Aorta (tissue), 5 donors: ENCODE data around the gene TMEM176B. TPM values are rescaled to one million over a fixed set of nuclear protein-coding genes. Genes with fewer than 3 reads are reported as not detected.

ENCODE experiments used
- ATAC-seq: fragments of 200-7000 bp; cut with Tn5 transposase; one replicate; pipeline ENCODE4 v1.9.1; 2022; ENCODE audit warnings: moderate library complexity; ENCODE audit not compliant: low FRiP score
- DNase-seq, 2 donors: peaks; one replicate each; pipeline ENCODE4 v3.0.0-alpha.2; 2020
- H3K27ac ChIP-seq, 2 donors: one replicate each; pipeline ENCODE4 v1.5.1; 2013; ENCODE audit warnings: low read length in 2 of 2, mild to moderate bottlenecking in 2 of 2, moderate library complexity in 2 of 2, control low read depth in 1 of 2, inconsistent platforms in 1 of 2, low read depth in 1 of 2
- H3K27me3 ChIP-seq, 2 donors: one replicate each; pipeline ENCODE4 v1.6.1; 2013; ENCODE audit warnings: control low read depth in 1 of 2, low read length in 1 of 2, mild to moderate bottlenecking in 1 of 2, moderate library complexity in 1 of 2; ENCODE audit not compliant: insufficient read depth in 2 of 2, control insufficient read depth in 1 of 2
- H3K36me3 ChIP-seq, 2 donors: one replicate each; pipeline ENCODE4 v1.6.1; 2013; ENCODE audit warnings: control low read depth in 1 of 2, low read length in 1 of 2, mild to moderate bottlenecking in 1 of 2; ENCODE audit not compliant: insufficient read depth in 2 of 2, control insufficient read depth in 1 of 2
- H3K4me1 ChIP-seq, 2 donors: one replicate each; pipeline ENCODE4 v1.6.1; 2013; ENCODE audit warnings: low read length in 2 of 2, control low read depth in 1 of 2, mild to moderate bottlenecking in 1 of 2, moderate library complexity in 1 of 2; ENCODE audit not compliant: insufficient read depth in 2 of 2, control insufficient read depth in 1 of 2
- H3K4me3 ChIP-seq, 2 donors: one replicate each; pipeline ENCODE4 v1.5.1; 2013; ENCODE audit warnings: low read length in 2 of 2, control low read depth in 1 of 2, mild to moderate bottlenecking in 1 of 2
- H3K9me3 ChIP-seq: one replicate; pipeline ENCODE4 v1.6.1; 2013; ENCODE audit warnings: mild to moderate bottlenecking, low read length; ENCODE audit not compliant: control insufficient read depth
- WGBS, 2 donors: extraction: QIAGEN DNeasy Blood & Tissue Kit; methylation state at CpG; one replicate each; pipeline ENCODE4 v1.1.7; 2013; 5-methylcytosine and 5-hydroxymethylcytosine counted together
- intact Hi-C, 2 donors: fragments of 100-400 bp; cut with DNase I; formaldehyde crosslinking; loops; one replicate each; pipeline versions ENCODE4 v1.14.2 to v1.15.0; 2022
- polyA plus RNA-seq, 2 donors: library from polyadenylated mRNA; stranded (reverse); fragments of 200-250 nt; gene quantifications; one replicate each; pipeline ENCODE4 v1.2.3, GENCODE V29; 2013
- total RNA-seq, 2 donors: library from RNA; stranded (reverse); fragmentation: NEBNext Ultra II Directional; extraction: Animal tissue kit (Norgen Biotek cat#: 25700); gene quantifications; one replicate each; pipeline ENCODE4 v1.2.1, GENCODE V29; 2021
- donor health status: healthy with polysubstance abuse.
- donor health status: Bipolar disorder and iron deficiency.
- donor health status: DM: no; HTN: no; CAD: no.
- donor health status: DM: no; HTN: no; CAD: no.
- donor health status: DM: yes; HTN: yes; CAD: no.

TMEM176B gene
- total and polyA plus RNA-seq, 4 donors, result 6.5 to 85.5 (median 30.5) TPM

- H3K36me3 ChIP-seq, result no peaks in the 10 kb centered on the region
- H3K4me3 ChIP-seq, result no peak within 1 kb of the TSS
- ATAC-seq, result peak; percentile 43
- intact Hi-C loops, result no loop called here
- H3K9me3 ChIP-seq, result peaks cover 4% of the 10 kb centered on the region
- no peaks in the 10 kb centered on the region for H3K4me1 ChIP-seq
- no peak for DNase-seq
- 2 to 3% methylated on average over 39 to 54 of the region's 54 CpGs for WGBS, 2 donors
- H3K27me3 ChIP-seq, result peaks cover 0 to 3% of the 10 kb centered on the region in 2 donors
- no peak within 1 kb of the TSS for H3K27ac ChIP-seq
Observed at GRCh38 chr7:150800581-150801241, 547 bp upstream of the TMEM176B start, which contains the start of gene TMEM176A. TMEM176A (plus strand) TSS chr7:150800769; CDS start chr7:150801551, 782 bp downstream.

GRCh38 chr7:150799156-150799555 lies 1.0 kb downstream of the TMEM176B start:
- H3K36me3 ChIP-seq, result no peaks in the 10 kb centered on the region
- DNase-seq, result no peak
- intact Hi-C loops, result no loop called here
- no peak overlapping the region for H3K27ac ChIP-seq
- H3K4me1 ChIP-seq, result no peaks in the 10 kb centered on the region
- 81 to 84% methylated on average over 3 of the region's 3 CpGs for WGBS, 2 donors
- H3K27me3 ChIP-seq, result peaks cover 0 to 3% of the 10 kb centered on the region in 2 donors
- H3K4me3 ChIP-seq, result no peak overlapping the region
- no peaks in the 10 kb centered on the region for H3K9me3 ChIP-seq
- ATAC-seq, result no peak

GRCh38 chr7:150797661-150798060 lies 2.5 kb downstream of the TMEM176B start:
- WGBS, 2 donors, result 68 to 70% methylated on average over 4 of the region's 4 CpGs
- Histone ChIP-seq H3K27ac (no peak overlapping the region), H3K4me1 (no peaks in the 10 kb centered on the region), H3K9me3 (no peaks in the 10 kb centered on the region), H3K27me3 (peaks cover 0 to 1% of the 10 kb centered on the region in 2 donors), H3K36me3 (no peaks in the 10 kb centered on the region), H3K4me3 (no peak overlapping the region)
- DNase-seq (no peak), ATAC-seq (no peak)
- intact Hi-C loops, result no loop called here

- Histone ChIP-seq H3K27me3 (no peaks in the 10 kb centered on the region), H3K4me3 (no peak overlapping the region), H3K9me3 (no peaks in the 10 kb centered on the region), H3K27ac (no peak overlapping the region), H3K4me1 (no peaks in the 10 kb centered on the region), H3K36me3 (no peaks in the 10 kb centered on the region)
- DNase-seq (no peak), ATAC-seq (no peak)
- intact Hi-C loops, result no loop called here
- WGBS, 2 donors, result 88 to 91% methylated on average over 6 of the region's 6 CpGs
Observed at GRCh38 chr7:150793569-150794238, 6.5 kb downstream of the TMEM176B start.

- Histone ChIP-seq H3K4me1 (no peaks in the 10 kb centered on the region), H3K36me3 (no peaks in the 10 kb centered on the region), H3K27ac (no peak overlapping the region), H3K9me3 (no peaks in the 10 kb centered on the region), H3K4me3 (no peak overlapping the region), H3K27me3 (no peaks in the 10 kb centered on the region)
- intact Hi-C loops, result no loop called here
- WGBS, 2 donors, result 83 to 84% methylated on average over 10 to 12 of the region's 12 CpGs
- ATAC-seq, result no peak
- DNase-seq, result no peak
Observed at GRCh38 chr7:150791746-150792452, 8.3 kb downstream of the TMEM176B start.

GRCh38 chr7:150791304-150791703 lies 8.9 kb downstream of the TMEM176B start:
- DNase-seq, result no peak
- H3K9me3 ChIP-seq, result no peaks in the 10 kb centered on the region
- no peaks in the 10 kb centered on the region for H3K27me3 ChIP-seq
- no peak overlapping the region for H3K4me3 ChIP-seq
- intact Hi-C loops, result no loop called here
- 77 to 85% methylated on average over 5 of the region's 5 CpGs for WGBS, 2 donors
- no peaks in the 10 kb centered on the region for H3K36me3 ChIP-seq
- no peak for ATAC-seq
- no peaks in the 10 kb centered on the region for H3K4me1 ChIP-seq
- no peak overlapping the region for H3K27ac ChIP-seq

- Histone ChIP-seq H3K36me3 (no peaks in the 10 kb centered on the region), H3K4me3 (no peak overlapping the region), H3K4me1 (no peaks in the 10 kb centered on the region), H3K27ac (no peak overlapping the region), H3K27me3 (no peaks in the 10 kb centered on the region), H3K9me3 (no peaks in the 10 kb centered on the region)
- intact Hi-C loops, result no loop called here
- DNase-seq, result no peak
- 88 to 91% methylated on average over 9 of the region's 9 CpGs for WGBS, 2 donors
- ATAC-seq, result no peak
Observed at GRCh38 chr7:150790416-150791075, 9.6 kb downstream of the TMEM176B start.

- no peaks in the 10 kb centered on the region for H3K27me3 ChIP-seq
- 56 to 64% methylated on average over 9 of the region's 9 CpGs for WGBS, 2 donors
- intact Hi-C loops, result no loop called here
- no peaks in the 10 kb centered on the region for H3K36me3 ChIP-seq
- no peak overlapping the region for H3K4me3 ChIP-seq
- no peak overlapping the region for H3K27ac ChIP-seq
- H3K4me1 ChIP-seq, result no peaks in the 10 kb centered on the region
- ATAC-seq, result peak; percentile 39
- no peak for DNase-seq
- H3K9me3 ChIP-seq, result no peaks in the 10 kb centered on the region
Observed at GRCh38 chr7:150788474-150789269, 11.5 kb downstream of the TMEM176B start.
